Activated naive CD4-positive, alpha-beta T cell (primary cell): Measurements from ENCODE around the gene MRLN.
"Not testable (repeated sequence)": the region's sequence is repeated elsewhere in the genome, so short reads cannot be mapped to it uniquely, and the experiment has no call there.

Experiments used
- DNase-seq, 4 experiments: peaks; one replicate each; lab custom pipeline; 2025; lab: John Stamatoyannopoulos, UW

Gene MRLN

DNA sequence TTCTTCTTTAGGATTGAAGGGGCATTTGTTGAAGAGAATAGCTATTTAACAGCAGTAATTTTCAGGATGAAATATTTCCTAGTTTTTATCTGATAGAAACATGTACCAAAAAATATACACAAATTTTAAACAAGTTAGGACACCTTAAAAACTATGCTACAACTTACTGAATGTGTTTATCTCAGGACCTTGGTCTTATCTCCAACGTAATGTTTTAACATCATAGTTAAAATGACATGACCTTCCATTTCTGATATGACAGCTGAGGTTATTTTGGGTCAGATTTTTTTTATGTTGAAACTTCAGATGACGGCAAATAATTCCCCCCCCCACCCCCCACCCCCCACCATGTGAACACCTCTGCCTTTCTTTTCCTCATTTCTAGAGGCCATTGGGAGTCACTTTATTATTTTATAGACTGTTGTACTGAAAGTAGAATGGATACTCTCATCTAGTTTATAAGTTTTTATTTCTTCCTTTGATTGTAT is 8.0 kb downstream of the MRLN start:
- DNase-seq, result no peak

DNA sequence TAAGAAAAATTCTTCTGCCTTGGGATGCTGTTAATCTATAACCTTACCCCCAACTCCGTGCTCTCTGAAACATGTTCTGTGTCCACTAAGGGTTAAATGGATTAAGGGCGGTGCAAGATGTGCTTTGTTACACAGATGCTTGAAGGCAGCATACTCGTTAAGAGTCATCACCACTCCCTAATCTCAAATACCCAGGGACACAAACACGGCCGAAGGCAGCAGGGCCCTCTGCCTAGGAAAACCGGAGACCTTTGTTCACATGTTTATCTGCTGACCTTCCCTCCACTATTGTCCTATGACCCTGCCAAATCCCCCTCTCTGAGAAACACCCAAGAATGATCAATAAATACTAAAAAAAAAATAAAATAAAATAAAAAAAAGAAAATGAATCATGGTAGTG is 8.5 kb downstream of the MRLN start:
- not testable (repeated sequence) for DNase-seq

DNA sequence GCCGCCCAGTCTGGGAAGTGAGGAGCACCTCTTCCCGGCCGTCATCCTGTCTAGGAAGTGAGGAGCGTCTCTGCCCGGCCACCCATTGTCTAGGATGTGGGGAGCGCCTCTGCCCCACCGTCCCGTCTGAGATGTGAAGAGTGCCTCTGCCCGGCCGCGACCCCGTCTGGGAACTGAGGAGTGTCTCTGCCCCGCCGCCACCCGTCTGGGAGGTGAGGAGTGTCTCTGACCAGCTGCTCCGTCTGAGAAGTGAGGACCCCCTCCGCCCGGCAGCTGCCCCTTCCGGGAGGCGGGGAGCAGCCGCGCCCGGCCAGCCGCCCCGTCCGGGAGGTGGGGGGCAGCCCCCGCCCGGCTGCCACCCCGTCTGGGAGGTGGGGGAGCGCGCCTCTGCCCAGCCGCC is 9.1 kb downstream of the MRLN start:
- not testable (repeated sequence) for DNase-seq

DNA sequence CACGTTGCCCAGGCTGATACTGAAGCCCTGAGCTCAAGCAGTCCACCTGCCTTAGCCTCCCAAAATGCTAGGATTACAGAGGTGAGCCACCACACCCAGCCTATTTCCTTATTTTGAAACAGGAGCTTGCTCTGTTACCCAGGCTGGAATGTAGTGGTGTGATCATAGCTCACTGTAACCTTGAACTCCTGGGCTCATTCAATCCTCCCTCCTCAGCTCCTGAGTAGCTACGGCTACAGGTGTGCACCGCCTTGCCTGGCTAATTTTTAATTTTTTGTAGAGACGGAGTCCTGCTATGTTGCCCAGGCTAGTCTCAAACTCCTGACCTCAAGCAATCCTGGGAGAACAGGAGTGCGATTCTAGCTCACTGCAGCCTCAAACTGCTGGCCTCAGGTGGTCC is 11.7 kb downstream of the MRLN start:
- DNase-seq, result no peak

DNA sequence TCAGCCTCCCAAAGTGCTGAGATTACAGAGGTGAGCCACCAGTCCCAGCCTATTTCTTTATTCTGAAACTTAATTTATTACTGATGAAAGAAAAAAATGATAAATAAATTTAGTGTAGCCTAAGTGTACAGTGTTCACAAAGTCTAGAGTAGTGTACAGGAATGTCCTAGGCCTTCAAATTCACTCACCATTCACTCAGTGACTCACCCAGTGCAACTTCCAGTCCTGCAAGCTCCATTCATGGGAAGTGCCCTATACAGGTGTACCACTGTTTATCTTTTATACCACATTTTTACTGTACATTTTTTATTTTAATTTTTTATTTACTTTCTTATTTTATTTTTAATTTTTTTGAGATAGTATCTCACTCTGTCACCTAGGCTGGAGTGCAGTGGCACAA is 12.2 kb downstream of the MRLN start:
- no peak for DNase-seq

DNA sequence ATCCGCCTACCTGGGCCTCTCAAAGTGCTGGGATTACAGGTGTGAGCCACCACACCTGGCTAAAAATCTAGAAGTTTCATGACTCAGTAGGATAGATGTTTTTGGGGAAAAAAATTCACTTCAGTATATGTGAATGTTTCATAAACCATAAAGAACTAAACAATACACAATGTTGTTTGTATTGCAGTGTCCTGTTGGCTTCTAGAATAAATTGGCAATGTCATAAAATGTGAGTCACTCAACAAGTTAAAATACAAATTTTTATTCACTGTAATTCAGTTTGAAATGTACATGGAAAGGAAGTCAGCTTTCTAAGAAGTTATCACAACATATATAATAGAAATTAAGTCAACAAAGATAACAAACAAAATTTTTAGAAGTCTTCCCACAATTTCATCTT is 16.5 kb downstream of the MRLN start:
- DNase-seq, result no peak

DNA sequence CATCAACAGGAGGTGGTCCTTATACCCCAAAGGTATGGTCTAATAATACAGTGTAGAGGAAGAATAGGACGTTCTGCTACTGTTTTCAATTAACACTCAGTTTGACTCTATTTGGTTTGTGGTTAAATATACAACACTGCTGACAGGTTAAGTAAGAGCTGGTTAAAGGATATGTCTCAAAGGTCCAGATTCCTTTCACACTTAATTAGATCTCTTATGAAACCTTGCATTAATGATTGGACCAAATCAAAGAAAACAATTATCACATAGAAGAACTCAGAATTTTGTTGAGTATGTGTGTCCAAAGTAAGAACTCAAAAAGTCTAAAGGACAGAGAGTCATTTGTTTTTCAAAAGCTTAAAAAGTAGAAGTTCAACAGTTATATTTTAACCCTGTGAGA is 18.0 kb downstream of the MRLN start:
- no peak for DNase-seq

DNA sequence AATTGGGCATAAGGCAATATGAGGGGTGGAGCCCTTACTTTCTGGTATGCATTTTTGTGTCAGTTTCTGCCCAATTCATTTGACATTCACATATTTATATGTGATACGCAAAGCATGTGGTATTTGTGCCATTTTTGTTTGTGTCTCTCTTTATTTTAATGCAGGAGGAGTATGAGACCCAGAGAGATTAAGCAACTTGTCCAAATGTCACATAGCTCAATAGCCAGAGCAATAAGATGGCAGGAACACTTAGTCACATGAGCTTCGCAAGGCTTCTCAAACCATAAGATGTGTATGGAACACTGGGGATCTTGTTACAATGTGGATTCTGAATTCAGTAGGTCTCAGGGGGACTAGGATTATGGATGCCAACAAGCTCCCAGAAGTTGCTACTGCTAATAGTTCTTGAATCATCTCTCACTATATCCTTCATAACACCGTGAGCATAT is 19.2 kb downstream of the MRLN start:
- no peak for DNase-seq

DNA sequence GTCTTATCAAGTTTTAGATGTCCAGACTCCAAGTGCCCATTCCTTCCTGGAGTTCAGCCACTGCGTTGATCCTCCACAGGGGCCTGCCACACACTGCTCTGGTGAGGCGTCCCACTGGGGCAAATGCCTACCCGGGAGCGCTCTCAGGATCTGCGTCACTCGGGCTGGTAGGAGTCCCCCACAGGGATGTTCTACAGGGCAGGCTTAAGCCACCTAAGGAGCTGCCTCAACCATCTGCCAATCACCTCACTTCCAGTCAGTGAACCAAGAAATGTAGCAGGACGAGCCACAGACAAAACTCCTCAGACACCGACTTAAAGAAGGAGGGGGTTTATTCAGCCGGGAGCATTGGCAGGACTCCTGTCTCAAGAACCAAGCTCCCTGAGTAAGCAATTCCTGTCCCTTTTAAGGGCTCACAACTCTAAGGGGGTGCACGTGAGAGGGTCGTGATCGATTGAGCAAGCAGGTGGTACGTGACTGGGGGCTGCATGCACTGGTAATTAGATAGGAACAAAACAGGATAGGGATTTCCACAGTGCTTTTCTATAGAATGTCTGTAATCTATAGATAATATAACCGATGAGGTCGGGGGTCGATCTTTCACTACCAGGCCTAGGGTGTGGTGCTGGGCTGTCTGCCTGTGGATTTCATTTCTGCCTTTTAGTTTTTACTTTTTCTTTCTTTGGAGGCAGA is 19.8 kb downstream of the MRLN start:
- not testable (repeated sequence) for DNase-seq

DNA sequence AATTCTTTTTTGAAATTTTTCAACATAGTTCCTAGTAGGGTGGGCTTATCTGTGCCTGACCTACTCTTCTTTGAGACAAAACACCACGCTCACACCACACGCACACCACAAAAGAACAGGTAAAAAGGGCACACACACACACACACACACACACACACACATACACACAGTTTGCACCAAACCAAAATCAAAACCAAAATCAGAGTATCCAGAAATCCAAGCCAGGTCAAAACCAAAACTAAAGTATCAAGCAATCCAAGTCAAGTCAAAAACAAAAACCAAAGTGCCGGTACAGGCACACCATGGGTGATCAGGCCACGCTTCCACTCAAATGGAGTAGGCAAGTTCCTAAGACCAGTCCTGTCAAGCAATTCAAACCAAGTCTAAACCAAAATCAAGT is 20.4 kb downstream of the MRLN start:
- DNase-seq, result not testable (repeated sequence)

DNA sequence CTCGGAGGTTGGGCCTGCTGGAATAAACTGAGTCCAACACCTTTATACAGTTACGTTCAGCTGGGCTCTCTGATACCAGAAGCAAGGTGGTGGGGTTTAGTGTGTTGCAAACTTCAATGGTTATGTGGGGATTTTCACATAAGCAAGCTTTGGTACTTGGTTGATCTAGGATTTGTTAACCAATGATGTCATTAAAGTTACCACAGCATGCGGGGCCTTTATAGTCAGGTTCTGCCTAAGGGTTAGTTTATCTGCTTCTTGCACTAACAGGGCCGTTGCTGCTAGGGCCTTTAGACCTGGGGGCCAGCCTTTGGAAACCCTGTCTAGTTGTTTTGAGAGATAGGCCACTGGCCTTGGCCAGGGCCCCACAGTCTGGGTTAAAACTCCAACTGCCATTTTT is 24.1 kb downstream of the MRLN start:
- not testable (repeated sequence) for DNase-seq

DNA sequence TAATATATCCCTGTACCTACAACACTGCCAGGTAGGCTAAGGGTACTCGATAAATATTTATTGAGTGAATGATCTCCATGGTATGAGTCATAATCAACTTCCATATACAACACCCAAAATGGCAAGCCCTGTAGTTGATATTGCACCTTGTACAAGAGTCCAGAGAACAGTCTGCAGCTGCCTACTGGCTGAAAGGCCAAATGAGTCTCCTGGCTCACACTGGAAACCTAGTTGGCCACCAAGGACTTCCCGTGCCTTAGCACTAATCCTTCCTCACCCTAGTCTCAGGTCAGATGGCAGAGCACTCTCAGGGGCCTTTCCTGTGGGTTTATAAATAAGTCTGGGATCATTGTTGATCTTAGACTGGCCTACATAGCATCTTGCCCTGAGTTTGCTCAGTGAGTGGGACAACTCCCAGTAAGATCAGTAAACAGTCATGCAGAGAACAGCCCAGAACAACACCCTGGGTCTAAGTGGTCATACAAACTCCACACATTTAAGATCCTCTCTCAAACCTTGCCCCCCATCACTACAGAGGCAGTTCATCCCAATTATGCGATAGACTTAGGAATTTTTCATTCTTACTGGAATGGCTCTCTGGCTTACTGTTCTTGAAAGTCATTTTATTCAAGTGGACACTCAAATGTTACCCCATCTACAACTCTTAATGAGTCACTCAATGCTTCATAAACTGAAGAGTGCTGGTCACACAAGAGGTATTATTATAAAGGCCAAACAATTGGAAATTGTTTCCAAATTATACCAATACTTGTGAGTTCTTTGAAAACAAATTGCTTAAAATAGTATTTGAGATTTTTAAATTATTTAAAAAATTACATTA is 28.9 kb downstream of the MRLN start:
- no peak for DNase-seq

DNA sequence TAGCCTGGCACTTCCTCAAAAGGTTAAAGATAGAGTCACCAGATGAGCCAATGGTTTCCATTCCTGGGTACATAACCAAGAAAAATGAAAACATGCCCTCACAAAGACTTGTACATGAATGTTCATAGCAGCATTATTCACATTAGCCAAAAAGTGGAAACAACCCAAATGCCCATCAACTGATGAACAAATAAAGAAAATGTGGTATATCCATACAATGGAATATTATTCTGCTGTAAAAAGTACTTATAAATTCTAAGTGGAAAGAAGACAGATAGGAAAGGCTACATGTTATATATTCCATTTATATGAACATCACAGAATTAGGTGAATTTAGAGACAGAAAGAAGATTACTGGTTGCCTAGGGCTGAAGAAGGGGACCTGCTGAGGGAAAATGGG is 32.9 kb downstream of the MRLN start:
- no peak for DNase-seq

DNA sequence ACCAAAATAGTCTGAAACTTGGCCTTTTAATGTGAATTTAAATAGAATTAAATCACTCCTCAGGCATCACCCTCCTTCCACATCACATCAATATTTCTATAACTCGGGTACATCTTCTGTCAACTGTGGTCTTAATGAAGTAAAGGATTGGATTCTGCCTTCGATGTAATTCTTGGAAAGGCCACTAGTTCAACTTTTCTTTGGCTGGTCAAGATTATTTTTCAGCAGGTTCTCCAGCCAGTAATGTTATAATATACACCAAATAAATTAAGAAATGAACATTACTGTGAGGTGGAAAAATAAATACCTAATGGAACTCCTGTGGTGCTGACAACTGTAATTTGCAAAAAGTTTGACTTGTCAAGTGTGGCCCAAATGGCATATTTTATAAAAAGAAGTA is 33.9 kb downstream of the MRLN start:
- DNase-seq, result no peak

DNA sequence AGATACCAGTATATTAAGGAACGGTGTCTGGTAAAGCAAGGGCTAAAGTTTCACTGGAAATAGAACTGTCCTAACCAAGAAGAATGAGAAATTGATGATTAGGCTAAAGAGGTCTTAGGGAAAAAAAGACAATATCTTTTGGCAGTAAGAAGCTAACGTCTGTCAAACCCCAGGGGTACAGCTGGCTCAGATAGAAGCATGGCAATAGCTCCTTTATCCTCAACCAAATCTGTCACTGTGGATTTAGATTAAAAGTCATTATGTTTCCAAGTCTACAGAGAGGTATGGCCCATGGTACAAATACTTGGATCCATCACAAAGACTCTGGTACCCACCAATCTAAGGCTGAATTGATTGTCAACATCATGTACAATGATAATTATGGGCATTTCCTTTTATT is 35.0 kb downstream of the MRLN start:
- DNase-seq, result no peak

DNA sequence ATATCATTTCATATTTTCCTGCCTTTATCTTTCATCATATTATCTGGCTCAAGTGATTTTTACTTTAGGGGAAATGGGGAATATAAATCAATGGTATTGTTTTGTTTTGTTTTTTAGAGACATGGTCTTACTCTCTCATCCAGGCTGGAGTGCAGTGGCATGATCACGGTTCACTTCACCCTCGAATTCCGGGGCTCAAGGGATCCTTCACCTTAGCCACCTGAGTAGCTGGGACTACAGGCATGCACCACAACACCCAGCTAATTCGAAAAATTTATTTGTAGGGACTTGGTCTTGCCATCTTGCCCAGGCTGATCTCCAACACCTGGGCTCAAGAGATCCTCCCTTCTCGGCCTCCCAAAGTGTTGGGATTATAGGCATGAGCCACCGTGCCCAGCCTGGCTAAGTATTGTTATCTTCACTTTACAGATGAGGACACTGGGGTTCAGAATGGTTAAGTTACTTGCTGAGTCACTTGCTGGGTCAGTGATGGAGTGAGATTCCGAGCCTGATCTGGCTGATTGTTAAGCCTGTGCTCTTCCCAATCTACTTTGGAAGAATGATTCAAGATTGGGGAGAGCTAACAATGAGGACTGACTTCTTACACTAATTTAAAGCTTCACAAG is 39.9 kb downstream of the MRLN start:
- no peak for DNase-seq

DNA sequence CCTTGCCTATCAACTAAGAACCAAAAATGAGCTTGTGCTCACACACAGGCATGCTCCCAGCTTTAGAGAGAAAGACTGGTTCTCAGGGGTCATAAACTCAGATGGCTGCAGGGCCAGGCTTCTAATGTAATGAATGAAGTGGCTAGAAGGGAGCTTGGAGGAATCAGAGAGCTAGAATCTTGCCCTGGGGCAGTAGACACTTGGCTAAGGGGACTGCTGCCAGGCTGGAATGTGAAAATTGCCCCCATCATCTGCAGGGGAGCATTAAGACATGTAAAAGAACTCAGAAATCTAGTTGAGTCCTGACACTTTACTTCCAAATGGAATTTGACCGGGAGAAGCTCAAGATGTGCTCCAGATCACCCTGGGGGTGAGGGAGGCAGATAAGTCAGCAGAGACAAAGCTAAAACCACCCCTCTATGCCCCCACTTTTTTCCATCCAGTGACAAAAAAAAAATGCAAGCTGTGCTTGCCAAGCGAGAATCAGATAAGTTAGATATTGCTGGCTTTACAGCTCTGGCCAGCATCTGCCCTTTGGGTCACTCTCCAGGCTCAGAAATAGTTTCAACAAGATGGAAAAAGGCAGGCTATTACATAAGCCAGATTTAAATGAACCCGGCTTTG is 41.3 kb downstream of the MRLN start:
- no peak for DNase-seq

DNA sequence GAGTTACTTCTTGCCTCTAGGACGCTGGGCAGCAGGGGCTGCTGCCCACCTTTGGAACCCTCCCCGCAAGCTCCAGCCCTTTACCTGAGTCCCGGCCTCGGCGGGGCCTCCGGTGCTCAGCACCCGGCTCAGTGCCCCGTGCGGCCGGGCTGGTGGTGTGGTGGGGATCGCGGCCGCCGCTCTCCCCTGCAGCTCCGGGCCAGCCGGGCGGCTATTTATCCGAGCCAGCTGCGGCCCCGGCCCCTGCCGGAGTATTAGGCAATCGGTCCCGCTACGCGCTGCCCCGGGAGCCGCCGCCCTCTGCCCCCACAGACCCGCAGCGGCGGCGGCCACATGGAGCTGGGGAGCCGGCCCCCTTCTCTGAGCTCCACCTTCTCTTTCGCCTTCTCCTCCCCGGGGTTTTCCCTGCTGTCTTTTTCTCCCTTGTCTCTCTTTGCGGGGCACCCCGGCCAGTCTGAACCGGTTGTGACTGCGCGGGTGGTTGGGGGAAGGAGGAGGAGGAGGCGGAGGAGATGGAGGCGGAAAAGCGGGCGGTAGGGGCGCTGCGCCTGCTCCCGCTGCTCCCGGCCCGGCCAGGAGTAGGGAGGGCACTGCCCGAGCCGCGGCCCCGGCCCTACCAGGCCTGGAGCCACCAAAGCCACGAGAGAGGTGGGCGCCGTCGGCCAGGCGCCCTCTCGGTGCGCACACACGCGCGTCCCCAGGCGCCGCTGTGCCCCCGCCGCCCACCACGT is 43.7 kb downstream of the MRLN start, which contains the start of gene SLC16A9:
Gene SLC16A9, minus strand, starts transcription at position 456 of the 731 bp plus-strand sequence. CDS start 25,559 bp downstream, outside the sequence.
- DNase-seq, result no peak

DNA sequence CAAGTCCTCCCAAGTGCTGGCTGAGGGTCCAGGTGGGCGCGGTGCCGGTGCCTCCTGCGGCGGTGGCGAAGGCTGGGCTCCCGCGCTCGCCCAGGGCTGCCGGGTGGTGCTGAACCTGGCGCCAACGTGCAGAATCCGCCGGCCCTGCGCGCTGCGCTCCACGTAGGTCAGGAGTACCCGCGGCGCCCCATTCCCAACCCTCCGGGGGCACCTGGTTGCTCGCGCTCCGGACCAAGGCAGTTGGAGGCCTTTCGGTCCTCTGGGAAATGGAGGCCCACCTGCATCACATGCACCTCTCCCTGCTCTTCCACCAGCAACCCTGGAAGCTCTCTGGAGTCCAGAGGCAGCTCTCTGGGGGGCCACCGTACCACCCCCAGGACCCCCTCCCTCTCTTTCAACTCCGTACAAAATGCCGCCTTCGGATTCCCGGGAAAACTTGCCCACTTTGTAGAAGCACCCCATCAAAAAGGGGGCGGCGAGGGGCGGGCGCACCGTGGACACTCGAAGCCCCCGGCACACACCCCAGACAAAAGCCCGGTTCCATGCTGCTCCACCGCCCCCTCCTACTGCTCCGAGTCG is 44.4 kb downstream of the MRLN start:
- DNase-seq, result no peak

DNA sequence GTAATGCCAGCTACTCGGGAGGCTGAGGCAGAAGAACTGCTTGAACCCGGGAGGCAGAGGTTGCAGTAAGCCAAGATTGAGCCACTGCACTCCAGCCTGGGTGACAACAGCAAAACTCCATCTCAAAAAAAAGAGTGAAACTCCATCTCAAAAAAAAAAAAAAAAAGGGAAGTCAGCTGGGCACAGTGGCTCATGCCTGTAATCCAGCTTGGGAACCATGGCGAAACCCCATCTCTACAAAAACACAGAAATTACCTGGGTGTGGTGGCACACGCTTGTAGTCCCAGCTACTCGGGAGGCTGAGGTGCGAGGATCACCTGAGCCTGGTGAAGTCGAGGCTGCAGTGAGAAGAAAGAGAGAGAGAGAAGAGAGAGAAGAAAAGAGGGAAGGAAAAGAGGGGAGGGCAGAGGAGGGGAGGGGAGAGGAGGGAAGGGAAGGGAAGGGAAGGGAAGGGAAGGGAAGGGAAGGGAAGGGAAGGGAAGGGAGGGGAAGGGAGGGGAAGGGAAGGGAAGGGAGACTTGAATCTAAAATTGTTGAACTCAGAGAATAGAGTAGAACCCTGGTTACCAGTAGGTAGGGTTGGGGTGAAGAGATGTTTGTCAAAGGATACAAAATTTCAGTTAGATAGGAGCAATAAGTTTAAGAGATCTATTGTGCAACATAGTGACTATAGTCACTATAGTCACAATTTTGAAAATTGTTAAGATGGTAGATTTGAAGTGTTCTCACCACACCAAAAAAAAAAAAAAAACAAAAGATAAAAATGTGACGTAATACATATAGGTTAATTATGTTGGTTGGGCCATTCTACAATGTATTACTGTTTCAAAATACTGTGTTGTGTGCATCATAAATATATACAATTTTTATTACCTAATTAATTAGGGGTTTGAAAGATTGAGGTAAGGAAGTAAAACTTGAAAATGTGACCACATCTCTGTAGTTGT is 46.1 kb downstream of the MRLN start:
- no peak for DNase-seq
